Inferior parietal cortex (tissue), 1 donor: Measurements from ENCODE around the gene WASL.
"Not testable (repeated sequence)": the region's sequence is repeated elsewhere in the genome, so short reads cannot be mapped to it uniquely, and the experiment has no call there.

Experiments used
- DNase-seq: peaks from one replicate; pipeline ENCODE4 v3.0.0-alpha.2; 2016; ENCODE audit errors: extremely low spot score

The WASL gene

DNA sequence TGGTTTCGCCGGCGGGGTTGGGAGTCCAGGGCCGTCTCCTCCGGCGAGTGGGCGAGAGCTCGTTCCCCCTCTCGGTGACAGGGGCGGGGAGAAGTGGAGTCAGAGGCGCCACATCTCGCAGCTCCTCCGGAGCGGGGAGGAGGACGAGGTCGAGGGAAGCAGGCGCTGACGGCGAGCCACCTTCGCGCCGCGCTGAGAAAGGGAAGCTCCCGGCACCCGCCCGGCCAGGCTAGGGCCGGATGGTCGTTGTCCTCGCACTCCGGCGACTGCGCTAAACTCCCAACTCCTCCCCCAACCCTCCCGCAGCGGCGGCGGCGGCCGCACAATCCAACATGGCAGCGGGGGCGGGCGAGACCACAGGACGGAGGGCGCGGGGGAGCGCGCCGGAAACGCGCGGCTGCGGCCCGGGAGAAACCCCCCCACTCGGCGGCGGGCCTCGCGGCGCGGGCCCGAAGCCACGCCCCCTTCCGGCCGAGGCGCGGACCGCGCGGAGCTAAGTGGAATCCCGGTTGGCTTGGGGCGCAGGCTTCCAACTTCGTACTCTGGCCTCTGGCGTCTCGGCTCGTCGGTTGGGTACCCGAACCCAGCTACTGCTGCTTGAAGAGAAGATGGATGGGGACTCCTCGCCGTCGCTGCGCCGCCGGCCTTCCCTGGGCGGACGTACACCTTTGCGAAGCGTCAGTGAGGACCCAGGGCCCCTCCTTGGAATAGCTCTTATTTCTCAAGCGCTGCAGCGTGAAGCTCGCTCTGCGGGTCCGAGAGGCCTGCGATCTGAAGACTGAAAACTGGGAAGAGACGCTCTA is at the start of gene WASL:
Gene WASL, minus strand, starts transcription at position 270 of the 803 bp plus-strand sequence. Its CDS starts 269 bp downstream, at position 1.
- peak; percentile 86 for DNase-seq

DNA sequence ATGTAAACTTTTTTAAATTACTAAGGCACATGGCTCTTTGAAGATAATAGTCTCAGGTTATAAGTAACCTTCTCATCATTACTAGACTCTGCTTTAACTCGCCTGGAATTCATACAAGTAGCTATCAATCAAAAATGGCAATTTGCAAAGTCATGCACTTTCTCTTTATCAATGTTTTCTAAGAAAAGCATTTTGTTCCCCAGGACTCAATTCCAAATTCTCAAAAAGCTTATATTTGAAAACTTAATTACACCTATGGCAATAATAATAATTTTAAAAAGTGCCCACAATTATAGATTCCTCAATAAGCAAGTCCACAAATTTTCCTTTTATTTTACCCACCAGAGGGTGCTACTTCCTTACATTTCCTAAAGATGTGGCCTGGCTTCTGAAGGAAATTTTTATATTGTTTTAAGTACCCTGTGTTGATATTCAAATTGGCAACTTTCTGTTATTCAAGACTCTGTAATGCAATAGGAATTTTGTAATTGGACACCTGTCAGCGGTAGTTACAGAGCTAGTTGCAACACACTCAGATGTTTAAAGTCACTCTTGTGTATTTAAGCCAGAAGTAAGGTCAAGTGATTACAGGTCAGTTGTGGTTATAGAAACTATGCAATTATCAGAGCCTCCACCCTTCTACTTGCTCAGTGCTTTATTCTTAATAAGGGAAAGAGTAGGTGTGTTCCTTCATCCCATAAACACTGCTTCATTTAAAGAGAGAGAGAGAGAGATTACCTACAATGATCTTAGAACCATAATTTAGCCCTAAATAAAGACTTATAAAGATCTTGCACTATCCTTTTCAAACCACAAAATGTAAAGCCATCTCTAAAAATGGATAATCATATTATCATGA is 49.1 kb upstream of the WASL start:
- peak; percentile 82 for DNase-seq

DNA sequence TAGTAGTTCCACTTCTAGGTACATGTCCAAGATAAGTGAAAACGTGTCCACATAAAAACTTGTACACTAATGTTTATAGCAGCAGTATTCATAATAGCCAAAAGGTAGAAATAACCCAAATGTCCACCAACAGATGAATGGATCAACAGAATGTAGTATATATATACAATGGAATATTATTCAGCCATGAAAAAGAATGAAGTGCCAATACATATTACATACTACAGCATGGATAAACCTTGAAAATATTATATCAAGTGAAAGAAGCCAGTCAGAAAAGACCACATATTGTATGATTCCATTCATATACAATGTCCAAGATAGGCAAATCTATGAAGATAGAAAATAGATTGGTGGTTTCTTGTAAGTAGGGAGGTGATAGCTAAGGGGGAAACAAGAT is 47.8 kb upstream of the WASL start:
- DNase-seq: no peak

DNA sequence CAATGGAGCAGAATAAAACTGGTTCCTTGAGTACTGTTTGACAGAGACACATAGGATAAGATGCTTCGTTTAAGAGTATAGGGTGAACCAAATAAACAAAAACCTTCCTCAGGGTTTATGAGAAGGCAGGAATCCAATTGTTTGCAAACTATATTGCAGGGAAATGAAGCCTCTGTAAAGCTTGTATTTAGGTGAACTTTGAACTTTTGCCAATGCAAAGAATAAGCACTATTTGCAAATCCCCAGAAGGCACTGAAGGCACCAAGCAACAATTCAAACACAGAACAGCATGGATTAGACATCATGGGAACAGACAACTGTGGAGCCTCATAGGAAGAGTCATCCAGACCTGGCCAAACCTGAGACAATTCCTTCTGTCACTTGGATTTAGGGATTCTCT is 47.1 kb upstream of the WASL start:
- no peak for DNase-seq

DNA sequence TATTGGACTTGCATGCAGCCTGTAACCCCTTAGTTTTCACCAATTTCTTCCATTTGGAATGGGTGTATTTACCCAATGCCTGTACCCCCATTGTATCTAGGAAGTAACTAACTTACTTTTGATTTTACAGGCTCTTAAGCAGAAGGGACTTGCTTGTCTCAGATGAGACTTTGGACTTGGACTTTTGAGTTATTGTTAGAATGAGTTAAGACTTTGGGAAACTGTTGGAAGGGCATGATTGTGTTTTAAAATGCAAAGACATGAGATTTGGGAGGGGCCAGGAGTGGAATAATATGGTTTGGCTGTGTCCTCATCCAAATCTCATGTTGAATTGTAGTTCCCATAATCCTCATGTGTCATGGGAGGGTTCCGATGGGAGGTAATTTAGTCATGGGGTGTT is 46.3 kb upstream of the WASL start:
- DNase-seq: not testable (repeated sequence)

DNA sequence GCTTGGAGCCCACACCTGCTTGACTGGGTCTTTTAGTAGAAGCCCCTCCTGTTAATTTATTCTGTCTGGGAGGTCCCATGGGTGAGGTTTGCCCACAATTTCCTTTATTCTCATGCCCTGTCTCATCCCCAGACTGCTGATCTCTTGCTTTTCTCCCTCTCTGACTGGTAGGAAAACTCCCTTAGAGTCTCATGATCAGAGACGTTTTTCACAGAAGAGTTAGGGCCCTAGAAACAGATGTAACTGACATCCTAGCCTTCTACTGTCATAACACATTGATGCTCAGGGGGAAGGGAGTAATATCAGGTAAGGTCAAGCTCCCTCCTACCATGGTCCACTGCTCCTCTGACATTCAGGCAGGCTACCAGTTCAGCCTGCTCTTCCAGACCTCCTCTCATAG is 43.7 kb upstream of the WASL start:
- DNase-seq: no peak

DNA sequence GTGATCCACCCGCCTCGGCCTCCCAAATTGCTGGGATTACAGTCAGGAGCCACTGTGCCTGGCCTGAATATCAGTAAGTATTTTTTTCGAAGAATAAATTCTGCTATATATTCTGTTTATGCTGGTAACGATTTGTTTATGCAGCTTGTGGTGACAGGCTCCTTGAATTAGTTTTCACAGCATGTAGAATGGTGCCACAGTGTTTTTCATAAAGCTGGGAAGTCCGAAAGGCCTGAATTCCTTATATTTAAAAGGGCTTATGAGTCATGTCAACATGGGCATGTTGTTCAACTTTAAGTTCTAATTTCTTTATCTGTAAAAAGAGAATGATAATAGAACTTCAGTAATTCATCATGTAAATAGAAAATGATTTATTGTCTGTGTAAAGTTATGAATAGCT is 42.2 kb upstream of the WASL start:
- no peak for DNase-seq

DNA sequence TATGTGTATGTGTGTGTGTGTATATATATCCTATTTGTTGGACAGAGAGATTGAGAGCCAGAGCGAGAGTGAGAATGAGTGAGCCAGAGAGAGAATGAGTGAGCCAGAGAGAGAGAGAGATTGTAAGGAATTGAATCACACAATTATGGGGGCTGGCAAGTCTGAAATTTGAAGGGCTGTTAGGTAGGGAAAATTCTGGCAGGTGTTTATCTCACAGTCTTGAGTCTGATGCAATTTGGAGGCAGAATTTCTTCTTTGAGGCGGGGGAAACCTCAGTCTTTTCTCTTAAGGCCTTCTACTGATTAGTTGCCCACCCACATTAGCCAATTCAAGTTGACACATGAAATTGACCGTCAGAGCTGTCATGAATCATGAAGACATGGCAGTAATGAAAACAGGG is 41.0 kb upstream of the WASL start:
- no peak for DNase-seq

DNA sequence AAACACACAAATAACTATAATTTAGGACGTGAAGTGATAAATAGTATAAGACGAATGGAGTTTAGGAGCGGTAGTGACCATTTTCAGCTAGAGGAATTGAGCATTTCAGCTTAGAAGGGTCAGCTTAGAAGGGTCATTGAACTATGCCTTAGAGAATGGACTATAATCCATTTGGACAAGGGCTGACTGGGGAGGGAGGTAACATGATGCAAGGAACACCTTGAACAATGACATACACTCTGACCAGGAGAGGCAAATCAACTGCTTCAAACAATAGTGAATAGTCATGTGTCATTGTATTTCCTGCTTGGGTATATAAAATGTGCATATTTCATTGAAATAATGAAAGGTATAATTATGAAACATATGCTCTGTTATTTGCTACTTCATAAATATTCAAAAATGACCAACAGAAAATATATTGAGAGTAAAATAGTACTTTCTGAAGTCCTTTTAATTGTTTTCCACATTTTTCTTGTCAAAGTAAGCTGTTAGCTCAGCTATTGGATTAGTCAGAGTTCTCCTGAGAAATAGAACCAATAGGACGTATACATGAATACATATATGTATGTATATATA is 40.5 kb upstream of the WASL start:
- DNase-seq: no peak

DNA sequence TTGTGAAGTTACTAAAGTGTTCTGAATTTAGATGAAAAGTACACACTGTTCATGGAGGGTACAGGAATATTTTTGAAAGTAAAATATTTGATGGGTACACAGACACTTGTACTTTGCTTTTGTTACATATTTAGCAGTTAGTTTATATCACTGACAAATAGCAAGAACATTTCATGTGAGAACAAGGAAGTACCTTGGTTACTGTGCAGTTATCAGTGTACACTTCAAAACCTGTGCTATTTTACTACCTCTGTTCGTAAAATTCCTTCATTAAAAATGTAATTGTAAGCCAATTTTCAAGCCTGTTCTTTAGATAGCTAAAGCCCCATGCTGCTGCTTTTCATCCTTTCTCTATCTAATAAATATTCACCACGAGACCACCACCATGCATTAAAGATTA is 39.8 kb upstream of the WASL start:
- DNase-seq: peak; percentile 15

DNA sequence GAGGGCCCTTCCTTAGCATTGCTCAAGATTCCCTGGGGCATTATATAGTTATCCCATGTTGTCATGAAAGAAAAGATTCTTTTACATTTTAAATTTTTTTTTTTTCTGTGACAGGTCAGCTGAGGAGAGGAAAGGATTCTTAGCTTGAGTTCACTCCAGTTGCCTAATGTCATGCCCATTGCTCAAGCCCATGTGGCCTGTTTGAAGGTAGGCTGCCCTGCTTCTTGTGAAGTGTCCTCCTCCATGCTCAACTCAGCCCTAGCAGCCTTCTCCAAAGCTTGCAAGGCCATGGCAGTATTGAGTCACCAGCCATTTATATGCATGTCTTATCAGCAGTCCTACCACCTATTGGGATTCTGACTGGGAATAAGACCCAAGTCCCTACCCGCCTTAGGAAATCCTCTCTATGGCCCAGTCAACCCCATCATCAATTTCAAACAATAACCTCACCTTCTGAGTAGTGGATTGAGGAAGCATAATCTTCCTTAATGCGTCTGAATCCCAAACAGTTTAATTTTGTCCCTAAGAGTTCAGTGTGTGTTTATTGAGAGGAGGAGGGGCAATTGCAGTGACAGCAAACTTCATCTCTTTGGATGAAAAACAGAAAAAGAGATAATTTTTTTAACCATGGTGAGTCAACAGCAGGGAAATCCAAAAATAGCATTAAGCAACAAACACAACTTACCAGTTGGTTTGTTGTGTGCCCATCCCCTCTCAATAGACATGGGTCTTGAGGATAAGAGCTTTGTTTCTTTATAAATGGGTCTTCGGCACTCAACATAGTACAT is 38.6 kb upstream of the WASL start:
- DNase-seq: no peak

DNA sequence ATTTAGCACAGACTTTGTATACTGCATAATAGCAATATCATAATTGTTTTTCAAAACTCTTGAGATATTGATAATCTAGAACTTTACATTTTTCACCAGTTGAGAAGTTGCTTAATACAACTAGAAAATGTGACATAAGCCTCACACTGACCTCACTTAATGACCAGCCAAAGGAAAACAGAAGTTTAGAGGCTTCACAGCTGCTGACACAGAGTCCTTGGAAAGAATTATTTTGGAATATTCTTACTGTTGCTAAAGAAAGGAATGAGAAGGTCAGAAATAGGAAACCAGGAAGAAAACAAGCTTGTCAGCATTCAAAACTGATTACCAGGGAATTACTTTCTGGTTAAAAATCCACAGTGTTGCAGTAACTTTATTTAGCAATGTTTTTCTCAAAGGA is 35.5 kb upstream of the WASL start:
- no peak for DNase-seq

DNA sequence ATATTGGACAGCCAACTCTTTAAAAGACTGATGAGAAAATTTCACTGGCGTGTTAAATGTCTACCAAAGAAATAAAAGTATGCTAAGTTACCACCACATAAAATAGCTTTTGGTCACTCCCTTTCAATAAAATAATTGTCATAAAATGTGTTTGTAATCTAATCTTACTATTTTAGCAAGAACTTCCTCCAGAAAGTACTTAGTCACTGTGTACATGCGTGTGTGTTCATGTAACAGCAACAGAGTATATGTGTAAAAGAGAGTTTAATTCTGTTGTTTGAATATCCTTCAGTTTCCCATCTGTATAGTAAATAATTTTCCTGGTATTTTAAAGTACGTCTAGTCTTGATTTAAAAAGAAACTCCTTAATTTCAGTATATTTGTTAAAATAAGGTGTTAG is 35.0 kb upstream of the WASL start:
- no peak for DNase-seq

DNA sequence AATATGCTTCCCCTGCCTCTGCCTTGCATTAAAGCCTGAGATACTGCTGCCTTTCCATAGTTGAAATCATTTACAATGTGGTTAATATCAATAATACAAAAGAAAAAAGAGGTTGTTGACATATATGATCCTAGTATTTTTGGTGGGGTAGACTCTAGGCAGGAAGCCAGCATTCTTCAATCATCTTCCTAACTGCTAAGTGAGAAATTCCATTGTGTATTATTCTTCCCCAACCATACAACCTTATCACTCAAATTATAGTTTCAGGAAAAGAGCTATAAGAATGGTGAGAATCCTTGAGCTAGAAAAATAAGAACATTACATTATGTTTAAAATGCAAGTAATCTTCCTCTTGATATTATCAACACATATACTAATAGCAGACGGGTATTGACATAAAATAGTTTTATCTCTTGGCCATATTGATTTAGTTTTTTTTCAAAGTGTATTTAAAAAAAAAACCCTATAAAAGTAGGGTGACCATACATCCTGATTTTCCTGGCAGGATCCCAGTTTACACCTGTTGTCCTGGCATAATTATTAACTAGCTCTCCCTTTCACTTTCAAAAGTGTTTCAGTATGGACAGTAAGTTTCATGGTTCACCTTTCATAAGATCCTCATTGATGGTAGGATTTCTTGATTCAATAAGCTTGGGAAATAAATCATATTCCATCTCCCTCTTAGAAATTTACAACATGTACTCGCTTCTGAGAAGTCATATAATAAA is 33.4 kb upstream of the WASL start:
- no peak for DNase-seq

DNA sequence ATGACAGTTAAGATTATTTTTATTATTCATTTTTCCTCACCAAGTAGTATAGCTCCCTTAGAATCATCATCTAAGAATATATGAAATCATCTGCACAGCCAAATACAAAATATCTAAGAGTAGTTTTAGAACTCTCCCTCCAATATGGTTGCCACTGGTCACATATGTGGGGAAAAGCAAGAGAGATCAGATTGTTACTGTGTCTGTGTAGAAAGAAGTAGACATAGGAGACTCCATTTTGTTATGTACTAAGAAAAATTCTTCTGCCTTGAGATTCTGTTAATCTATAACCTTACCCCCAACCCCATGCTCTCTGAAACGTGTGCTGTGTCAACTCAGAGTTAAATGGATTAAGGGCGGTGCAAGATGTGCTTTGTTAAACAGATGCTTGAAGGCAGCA is 31.7 kb upstream of the WASL start:
- not testable (repeated sequence) for DNase-seq

DNA sequence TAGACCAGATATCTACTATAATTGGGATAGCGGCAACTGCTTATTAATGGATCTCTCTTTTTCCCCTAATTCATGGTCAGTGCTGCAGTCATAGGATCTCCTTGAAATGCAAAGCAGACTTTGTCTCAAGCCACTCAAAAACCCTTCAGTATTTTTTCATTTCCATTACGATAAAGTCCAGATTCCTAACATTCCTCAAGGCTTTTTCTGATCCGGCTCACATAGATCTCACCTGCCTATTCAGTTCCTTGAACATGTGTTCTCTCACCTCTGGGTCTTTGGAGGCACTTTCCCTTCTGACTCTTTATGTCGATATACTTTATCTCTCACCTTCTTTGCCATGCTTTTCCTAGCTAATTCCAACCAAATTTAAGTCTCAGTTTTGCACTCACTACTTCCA is 25.7 kb upstream of the WASL start:
- DNase-seq: no peak

DNA sequence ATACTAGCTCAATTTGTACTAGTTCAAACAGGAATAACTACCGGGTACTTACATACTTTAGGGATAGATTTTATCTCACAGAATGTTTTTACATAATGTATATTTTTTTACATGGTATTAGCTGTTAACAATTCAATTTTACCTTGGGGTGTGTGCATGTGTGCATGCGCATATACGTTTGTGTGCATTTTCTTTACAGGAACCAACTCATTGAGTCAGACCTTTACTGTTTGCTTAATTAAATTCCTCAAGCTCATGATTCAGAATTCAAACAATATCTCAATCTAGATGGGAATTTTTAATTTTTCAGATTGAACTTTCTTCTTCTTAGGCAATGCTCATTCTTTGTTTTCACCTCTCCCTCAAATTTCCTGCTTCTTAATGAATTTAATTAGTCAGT is 24.7 kb upstream of the WASL start:
- no peak for DNase-seq

DNA sequence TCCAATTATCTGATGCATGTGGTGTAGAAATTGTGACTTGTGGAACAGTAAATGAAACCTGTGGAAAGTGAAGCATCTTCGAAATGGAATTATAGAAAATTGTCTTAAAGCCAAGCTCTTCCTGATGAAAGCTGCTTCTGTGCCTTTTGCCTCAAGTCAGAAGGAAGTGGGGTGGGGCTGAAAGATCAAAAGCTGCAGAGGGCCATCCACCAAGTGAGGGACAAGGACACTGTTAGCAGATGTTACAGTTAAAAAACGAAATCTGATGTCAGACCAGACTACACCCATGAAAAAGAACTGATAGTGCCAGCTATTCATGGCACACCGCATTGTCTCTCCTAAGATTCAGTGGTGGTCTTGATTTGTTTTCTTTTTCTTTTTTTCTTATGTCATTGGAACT is 23.8 kb upstream of the WASL start:
- no peak for DNase-seq

DNA sequence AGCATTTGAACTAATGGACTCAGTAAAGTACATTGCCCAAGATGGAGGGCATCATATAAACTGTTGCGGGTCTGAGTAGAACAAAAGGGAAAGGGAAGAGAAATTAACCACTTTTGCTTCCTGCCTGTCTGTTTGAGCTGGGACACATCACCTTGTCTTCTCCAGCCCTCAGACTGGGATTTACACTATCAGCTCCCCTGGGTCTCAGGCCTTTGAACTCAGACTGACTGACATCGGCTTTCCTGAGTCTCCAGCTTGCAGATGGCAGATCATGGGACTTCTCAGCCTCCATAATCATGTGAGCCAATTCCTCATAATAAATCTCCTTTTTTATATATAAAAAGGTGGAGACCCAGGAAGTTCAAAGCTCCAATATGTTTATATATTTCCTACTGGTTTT is 23.0 kb upstream of the WASL start:
- DNase-seq: no peak

DNA sequence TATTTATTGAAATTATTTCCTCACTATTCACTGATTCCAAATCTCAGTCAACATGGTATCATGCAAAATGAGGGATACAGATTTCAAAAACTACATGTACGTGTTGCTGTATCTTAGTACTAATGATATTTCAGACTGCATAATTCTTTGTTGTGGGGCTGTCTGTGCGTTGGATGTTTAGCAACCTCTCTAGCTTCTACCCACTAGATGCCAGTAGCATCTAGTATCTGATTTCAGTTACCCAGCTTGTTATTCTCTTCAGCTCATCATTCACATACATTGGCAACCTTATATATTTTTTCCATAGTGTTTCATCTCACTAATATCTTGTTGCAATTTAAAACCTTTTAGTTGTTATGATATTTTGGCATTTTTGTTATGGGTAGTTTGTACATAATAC is 22.5 kb upstream of the WASL start:
- no peak for DNase-seq

DNA sequence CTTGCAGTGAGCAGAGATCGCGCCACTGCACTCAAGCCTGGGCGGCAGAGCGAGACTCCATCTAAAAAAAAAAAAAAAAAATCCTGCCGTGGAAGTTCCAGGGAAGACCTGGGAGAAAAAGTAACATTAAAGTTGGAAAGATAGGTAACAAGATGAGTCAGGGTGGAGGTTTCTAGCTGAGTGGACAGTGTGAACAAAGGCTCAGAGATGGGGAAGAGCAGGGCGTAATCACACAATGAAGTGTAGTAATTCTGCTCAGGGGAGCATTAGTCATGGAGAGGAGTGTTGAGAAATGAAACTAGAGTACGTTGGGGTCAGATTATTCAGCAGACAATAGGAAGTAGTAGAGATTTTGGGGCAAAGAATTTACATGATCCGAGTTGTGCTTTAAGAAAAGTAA is 21.6 kb upstream of the WASL start:
- no peak for DNase-seq
